Measurements from ENCODE around the gene PPIA. TPM values are rescaled to one million over a fixed set of nuclear protein-coding genes. Genes with fewer than 3 reads are reported as not detected.
"Not testable (repeated sequence)": the region's sequence is repeated elsewhere in the genome, so short reads cannot be mapped to it uniquely, and the experiment has no call there.

The PPIA gene
- total RNA-seq, 1 experiment from 2014 or later = 2,409 TPM

DNA sequence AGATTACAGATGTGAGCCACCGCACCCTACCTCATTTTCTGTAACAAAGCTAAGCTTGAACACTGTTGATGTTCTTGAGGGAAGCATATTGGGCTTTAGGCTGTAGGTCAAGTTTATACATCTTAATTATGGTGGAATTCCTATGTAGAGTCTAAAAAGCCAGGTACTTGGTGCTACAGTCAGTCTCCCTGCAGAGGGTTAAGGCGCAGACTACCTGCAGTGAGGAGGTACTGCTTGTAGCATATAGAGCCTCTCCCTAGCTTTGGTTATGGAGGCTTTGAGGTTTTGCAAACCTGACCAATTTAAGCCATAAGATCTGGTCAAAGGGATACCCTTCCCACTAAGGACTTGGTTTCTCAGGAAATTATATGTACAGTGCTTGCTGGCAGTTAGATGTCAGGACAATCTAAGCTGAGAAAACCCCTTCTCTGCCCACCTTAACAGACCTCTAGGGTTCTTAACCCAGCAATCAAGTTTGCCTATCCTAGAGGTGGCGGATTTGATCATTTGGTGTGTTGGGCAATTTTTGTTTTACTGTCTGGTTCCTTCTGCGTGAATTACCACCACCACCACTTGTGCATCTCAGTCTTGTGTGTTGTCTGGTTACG, 6.0 kb downstream of the PPIA start:
- H2BK12ac ChIP-seq (ENCODE audit: insufficient read length, low read depth, low read length) = no peak overlapping the region
- H3K9ac ChIP-seq (ENCODE audit: extremely low read depth, insufficient read length, low read length) = no peak overlapping the region
- H3K27ac ChIP-seq (ENCODE audit: insufficient read length, low read depth, low read length) = no peak overlapping the region
- peak overlapping the region in 1 of 3 experiments; percentile 77; a peak in 2 of 7 replicates for H3K27ac Mint-ChIP-seq
- H3K27me3 ChIP-seq (ENCODE audit: insufficient read depth, low read length) = no peaks in the 10 kb centered on the region
- no peak overlapping the region for H3K14ac ChIP-seq (ENCODE audit: insufficient read depth, low read length)
- H2BK15ac ChIP-seq (ENCODE audit: low read depth, low read length) = no peak overlapping the region
- peaks cover 43 to 67% (median 52%) of the 10 kb centered on the region in 3 experiments for H3K36me3 Mint-ChIP-seq (ENCODE audit: insufficient read depth in 1 of 3, low read depth in 3 of 3)
- no peaks in the 10 kb centered on the region; a peak in 1 of 5 replicates for H3K9me3 Mint-ChIP-seq
- no peaks in the 10 kb centered on the region for H3K9me3 ChIP-seq (ENCODE audit: control insufficient read depth, low read depth, low read length)
- no peak overlapping the region for H3K4me3 Mint-ChIP-seq
- no peaks in the 10 kb centered on the region for H4K20me1 ChIP-seq (ENCODE audit: control insufficient read depth, insufficient read depth, insufficient read length)
- H2AK5ac ChIP-seq (ENCODE audit: insufficient read length, low read length) = no peak overlapping the region
- peaks cover 2% of the 10 kb centered on the region for H3K79me1 ChIP-seq (ENCODE audit: insufficient read depth, low read depth, low read length, poor library complexity, severe bottlenecking)
- H3K79me2 ChIP-seq (ENCODE audit: insufficient read depth, low read length) = peaks cover 14% of the 10 kb centered on the region; the same call in 1 of the 2 replicates
- no CpG with 5 or more reads among the region's 5 CpGs for WGBS (ENCODE audit: extremely low coverage, insufficient read length, low lambda C conversion rate)
- H2AFZ ChIP-seq (ENCODE audit: low read length) = no peak overlapping the region
- no peak overlapping the region for H2BK5ac ChIP-seq (ENCODE audit: insufficient read length, low read length)
- no peak overlapping the region for H4K8ac ChIP-seq (replicated peaks; ENCODE audit: insufficient read length, low read depth, low read length)
- TF ChIP-seq, protein P1, sequence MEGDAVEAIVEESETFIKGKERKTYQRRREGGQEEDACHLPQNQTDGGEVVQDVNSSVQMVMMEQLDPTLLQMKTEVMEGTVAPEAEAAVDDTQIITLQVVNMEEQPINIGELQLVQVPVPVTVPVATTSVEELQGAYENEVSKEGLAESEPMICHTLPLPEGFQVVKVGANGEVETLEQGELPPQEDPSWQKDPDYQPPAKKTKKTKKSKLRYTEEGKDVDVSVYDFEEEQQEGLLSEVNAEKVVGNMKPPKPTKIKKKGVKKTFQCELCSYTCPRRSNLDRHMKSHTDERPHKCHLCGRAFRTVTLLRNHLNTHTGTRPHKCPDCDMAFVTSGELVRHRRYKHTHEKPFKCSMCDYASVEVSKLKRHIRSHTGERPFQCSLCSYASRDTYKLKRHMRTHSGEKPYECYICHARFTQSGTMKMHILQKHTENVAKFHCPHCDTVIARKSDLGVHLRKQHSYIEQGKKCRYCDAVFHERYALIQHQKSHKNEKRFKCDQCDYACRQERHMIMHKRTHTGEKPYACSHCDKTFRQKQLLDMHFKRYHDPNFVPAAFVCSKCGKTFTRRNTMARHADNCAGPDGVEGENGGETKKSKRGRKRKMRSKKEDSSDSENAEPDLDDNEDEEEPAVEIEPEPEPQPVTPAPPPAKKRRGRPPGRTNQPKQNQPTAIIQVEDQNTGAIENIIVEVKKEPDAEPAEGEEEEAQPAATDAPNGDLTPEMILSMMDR (conservative IDR thresholded peaks at IDR 0.05) = no peak
- H3T11ph ChIP-seq (ENCODE audit: low read length) = no peak overlapping the region
- H3K4ac ChIP-seq (ENCODE audit: low read depth, low read length) = no peak overlapping the region
- H3K23me2 ChIP-seq (ENCODE audit: insufficient read length, low read depth, low read length, poor library complexity, severe bottlenecking) = peaks cover 5% of the 10 kb centered on the region
- H3K23ac ChIP-seq (ENCODE audit: insufficient read length, low read depth, low read length) = no peak overlapping the region
- H3K4me2 ChIP-seq (ENCODE audit: insufficient read depth, insufficient read length, low read length) = no peak overlapping the region
- H3K18ac ChIP-seq (ENCODE audit: insufficient read length, low read depth, low read length) = no peak overlapping the region
- H3K27me3 Mint-ChIP-seq (ENCODE audit: low read depth) = no peaks in the 10 kb centered on the region; the same call in 1 of the 2 replicates
- peaks cover 9 to 14% of the 10 kb centered on the region in 2 experiments for H3K4me1 Mint-ChIP-seq
- no peak overlapping the region for H3K56ac ChIP-seq (ENCODE audit: insufficient read length, low read depth, low read length)
- no peak overlapping the region for H2BK20ac ChIP-seq (ENCODE audit: low read depth, low read length, poor library complexity, severe bottlenecking)
- H4K91ac ChIP-seq (ENCODE audit: insufficient read length, low read depth, low read length) = no peak overlapping the region
- no peak for DNase-seq
- H4K5ac ChIP-seq (ENCODE audit: insufficient read length, low read depth, low read length) = no peak overlapping the region
- H3K4me1 ChIP-seq (ENCODE audit: insufficient read depth, low read length) = no peaks in the 10 kb centered on the region
- H2BK120ac ChIP-seq (ENCODE audit: low read depth, low read length, poor library complexity, severe bottlenecking) = no peak overlapping the region

DNA sequence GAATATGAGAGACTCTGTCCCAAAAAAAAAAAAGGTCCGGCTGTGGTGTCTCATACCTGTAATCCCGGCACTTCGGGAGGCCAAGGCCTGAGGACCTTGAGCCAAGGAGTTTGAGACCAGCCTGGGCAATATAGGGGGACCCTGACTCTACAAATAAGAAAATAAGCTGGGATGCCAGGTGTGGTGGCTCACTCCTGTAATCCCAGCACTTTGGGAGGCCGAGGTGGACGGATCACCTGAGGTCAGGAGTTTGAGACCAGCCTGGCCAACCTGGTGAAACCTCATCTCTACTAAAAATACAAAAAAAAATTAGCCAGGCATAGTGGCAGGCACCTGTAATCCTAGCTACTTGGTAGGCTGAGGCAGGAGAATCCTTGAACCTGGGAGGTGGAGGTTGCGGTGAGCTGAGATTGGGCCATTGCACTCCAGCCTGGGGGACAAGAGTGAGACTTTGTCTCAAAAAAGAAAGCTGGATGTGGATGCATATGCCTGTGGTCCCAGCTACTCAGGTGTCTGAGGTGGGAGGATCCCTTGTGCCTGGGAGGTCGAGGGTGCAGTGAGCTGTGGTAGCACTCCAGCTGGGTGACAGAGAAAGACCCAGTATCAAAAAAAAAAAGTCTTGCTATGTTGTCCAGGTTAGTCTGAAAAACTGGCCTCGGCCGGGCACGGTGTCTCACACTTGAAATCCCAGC, 7.5 kb downstream of the PPIA start:
- H2AK5ac ChIP-seq (ENCODE audit: insufficient read length, low read length); H2BK15ac ChIP-seq (ENCODE audit: low read depth, low read length); H3K4me3 Mint-ChIP-seq; H3K27me3 ChIP-seq (ENCODE audit: insufficient read depth, low read length); H2BK120ac ChIP-seq (ENCODE audit: low read depth, low read length, poor library complexity, severe bottlenecking); H3T11ph ChIP-seq (ENCODE audit: low read length); H3K9ac ChIP-seq (ENCODE audit: extremely low read depth, insufficient read length, low read length); H3K27me3 Mint-ChIP-seq (ENCODE audit: low read depth); H2AFZ ChIP-seq (ENCODE audit: low read length); H3K4me1 Mint-ChIP-seq; H3K9me3 ChIP-seq (ENCODE audit: control insufficient read depth, low read depth, low read length); H3K79me2 ChIP-seq (ENCODE audit: insufficient read depth, low read length); H4K20me1 ChIP-seq (ENCODE audit: control insufficient read depth, insufficient read depth, insufficient read length); H4K8ac ChIP-seq (replicated peaks; ENCODE audit: insufficient read length, low read depth, low read length); H3K56ac ChIP-seq (ENCODE audit: insufficient read length, low read depth, low read length); H3K18ac ChIP-seq (ENCODE audit: insufficient read length, low read depth, low read length); H3K4ac ChIP-seq (ENCODE audit: low read depth, low read length); H2BK20ac ChIP-seq (ENCODE audit: low read depth, low read length, poor library complexity, severe bottlenecking); H4K91ac ChIP-seq (ENCODE audit: insufficient read length, low read depth, low read length); H3K14ac ChIP-seq (ENCODE audit: insufficient read depth, low read length); H3K23ac ChIP-seq (ENCODE audit: insufficient read length, low read depth, low read length); H2BK5ac ChIP-seq (ENCODE audit: insufficient read length, low read length); H3K9me3 Mint-ChIP-seq; H3K23me2 ChIP-seq (ENCODE audit: insufficient read length, low read depth, low read length, poor library complexity, severe bottlenecking); H3K79me1 ChIP-seq (ENCODE audit: insufficient read depth, low read depth, low read length, poor library complexity, severe bottlenecking); DNase-seq; H3K4me1 ChIP-seq (ENCODE audit: insufficient read depth, low read length); H2BK12ac ChIP-seq (ENCODE audit: insufficient read length, low read depth, low read length); H3K27ac ChIP-seq (ENCODE audit: insufficient read length, low read depth, low read length); H3K4me2 ChIP-seq (ENCODE audit: insufficient read depth, insufficient read length, low read length); H4K5ac ChIP-seq (ENCODE audit: insufficient read length, low read depth, low read length): not testable (repeated sequence)
- peaks cover 32 to 53% (median 40%) of the 10 kb centered on the region in 3 experiments; a peak in 6 of 7 replicates for H3K36me3 Mint-ChIP-seq (ENCODE audit: insufficient read depth in 1 of 3, low read depth in 3 of 3)
- peak overlapping the region in 1 of 3 experiments; percentile 16; a peak in 1 of 7 replicates for H3K27ac Mint-ChIP-seq
- no CpG with 5 or more reads among the region's 10 CpGs for WGBS (ENCODE audit: extremely low coverage, insufficient read length, low lambda C conversion rate)

Data from H9 (cell line).